Smooth muscle cell (in vitro differentiated cells): ENCODE results near the gene TINAGL1. TPM values are rescaled to one million over a fixed set of nuclear protein-coding genes. Genes with fewer than 3 reads are reported as not detected.

Experiments used
- DNase-seq: peaks from one replicate; lab custom pipeline; 2025; ENCODE audit not compliant: unreplicated experiment; lab: John Stamatoyannopoulos, UW
- H2AFZ ChIP-seq: fragments of 200-600 bp; sonication (generic); 2 replicates; pipeline ENCODE4 v1.6.0; 2016; ENCODE audit warnings: antibody characterized with exemption, low read depth, mild to moderate bottlenecking
- H3F3A ChIP-seq: fragments of 200-600 bp; sonication (generic); 2 replicates; pipeline ENCODE4 v1.6.0; 2017; ENCODE audit warnings: antibody characterized with exemption, low read depth
- H3K27ac ChIP-seq: fragments of 200-600 bp; sonication (generic); 2 replicates; pipeline ENCODE4 v1.5.1; 2016; ENCODE audit warnings: low read depth, mild to moderate bottlenecking
- H3K27me3 ChIP-seq: fragments of 200-600 bp; sonication (generic); 2 replicates; pipeline ENCODE4 v1.6.1; 2016; ENCODE audit warnings: low read depth, mild to moderate bottlenecking
- H3K36me3 ChIP-seq: fragments of 200-600 bp; sonication (generic); 2 replicates; pipeline ENCODE4 v1.5.1; 2016; ENCODE audit warnings: low read depth
- H3K4me1 ChIP-seq: fragments of 200-600 bp; sonication (generic); 2 replicates; pipeline ENCODE4 v1.5.1; 2016; ENCODE audit warnings: low read depth
- H3K4me2 ChIP-seq: fragments of 200-600 bp; sonication (generic); 2 replicates; pipeline ENCODE4 v1.6.0; 2016; ENCODE audit warnings: mild to moderate bottlenecking
- H3K4me3 ChIP-seq: fragments of 200-600 bp; sonication (generic); 2 replicates; pipeline ENCODE4 v1.5.1; 2016; ENCODE audit warnings: mild to moderate bottlenecking
- H3K79me2 ChIP-seq: fragments of 200-600 bp; sonication (generic); 2 replicates; pipeline ENCODE4 v1.6.0; 2016; ENCODE audit warnings: low read depth, mild to moderate bottlenecking
- H3K9ac ChIP-seq: fragments of 200-600 bp; sonication (generic); 2 replicates; pipeline ENCODE4 v1.6.0; 2016; ENCODE audit warnings: low read depth
- H3K9me3 ChIP-seq: fragments of 200-600 bp; sonication (generic); replicated peaks from 2 replicates; pipeline ENCODE4 v1.5.1; 2016; ENCODE audit warnings: low read depth
- H4K20me1 ChIP-seq: fragments of 200-600 bp; sonication (generic); 2 replicates; pipeline ENCODE4 v1.6.0; 2016; ENCODE audit warnings: low read depth
- CTCF ChIP-seq: fragments of 200-600 bp; sonication (generic); IDR thresholded peaks from 2 replicates; pipeline ENCODE4 v1.5.1; 2017; ENCODE audit warnings: borderline replicate concordance, mild to moderate bottlenecking, antibody characterized with exemption; ENCODE audit not compliant: insufficient read depth, poor library complexity, severe bottlenecking
- WGBS: methylation state at CpG from one replicate; pipeline ENCODE4 v1.1.7; 2016; ENCODE audit warnings: low lambda C conversion rate; 5-methylcytosine and 5-hydroxymethylcytosine counted together
- polyA plus RNA-seq: library from polyadenylated mRNA; unstranded; fragments of >200 nt; fragmentation: Nextera tagmentation; extraction: Ambion mirVana; gene quantifications from 2 replicates; pipeline ENCODE4 v1.2.1, GENCODE V29; 2016
- total RNA-seq: library from RNA; depleted of rRNA; stranded (reverse); fragments of >200 nt; gene quantifications from 2 replicates; pipeline ENCODE4 v1.2.3, GENCODE V29; 2014

The TINAGL1 gene
- total and polyA plus RNA-seq, 2 experiments from 2014 or later, result 40.9 to 142 TPM

- Histone ChIP-seq H3K27ac (no peak overlapping the region), H4K20me1 (no peaks in the 10 kb centered on the region), H3K9ac (no peak overlapping the region), H3K4me3 (no peak overlapping the region), H3K79me2 (no peaks in the 10 kb centered on the region), H2AFZ (no peak overlapping the region), H3K4me2 (no peak overlapping the region), H3K9me3 (no peaks in the 10 kb centered on the region), H3K4me1 (no peaks in the 10 kb centered on the region), H3K36me3 (no peaks in the 10 kb centered on the region), H3F3A (peaks cover 7% of the 10 kb centered on the region), H3K27me3 (no peaks in the 10 kb centered on the region)
- 94% methylated on average over 11 of the region's 11 CpGs for WGBS
- TF ChIP-seq CTCF, result no peak
- DNase-seq, result no peak
Observed at GRCh38 chr1:31570228-31570627, 6.1 kb upstream of the TINAGL1 start.

- TF ChIP-seq CTCF, result no peak
- DNase-seq, result no peak
- Histone ChIP-seq H2AFZ (no peak overlapping the region), H4K20me1 (no peaks in the 10 kb centered on the region), H3F3A (peaks cover 7% of the 10 kb centered on the region), H3K4me2 (no peak overlapping the region), H3K9ac (no peak overlapping the region), H3K79me2 (no peaks in the 10 kb centered on the region), H3K4me3 (no peak overlapping the region), H3K27ac (no peak overlapping the region), H3K27me3 (no peaks in the 10 kb centered on the region), H3K4me1 (peaks cover 5% of the 10 kb centered on the region), H3K9me3 (no peaks in the 10 kb centered on the region), H3K36me3 (no peaks in the 10 kb centered on the region)
- WGBS, result 69% methylated on average over 1 of the region's 1 CpG
Observed at GRCh38 chr1:31570906-31571305, 5.4 kb upstream of the TINAGL1 start.

GRCh38 chr1:31571340-31572295 lies 4.7 kb upstream of the TINAGL1 start:
- H3K27ac ChIP-seq, result no peak overlapping the region
- no peak overlapping the region for H2AFZ ChIP-seq
- peaks cover 9% of the 10 kb centered on the region for H3K4me1 ChIP-seq
- no peak overlapping the region for H3K4me3 ChIP-seq
- no peak for TF ChIP-seq CTCF
- no peaks in the 10 kb centered on the region for H3K36me3 ChIP-seq
- 87% methylated on average over 14 of the region's 14 CpGs for WGBS
- no peaks in the 10 kb centered on the region for H3K27me3 ChIP-seq
- DNase-seq, result no peak
- H3F3A ChIP-seq, result peaks cover 7% of the 10 kb centered on the region
- H3K9me3 ChIP-seq, result no peaks in the 10 kb centered on the region
- H4K20me1 ChIP-seq, result no peaks in the 10 kb centered on the region
- H3K79me2 ChIP-seq, result no peaks in the 10 kb centered on the region
- no peak overlapping the region for H3K4me2 ChIP-seq
- H3K9ac ChIP-seq, result no peak overlapping the region
